MG63 (cell line): ENCODE data around the gene EPB41. TPM values are rescaled to one million over a fixed set of nuclear protein-coding genes. Genes with fewer than 3 reads are reported as not detected.
"Not testable (repeated sequence)": the region's sequence is repeated elsewhere in the genome, so short reads cannot be mapped to it uniquely, and the experiment has no call there.

Source experiments
- DNase-seq: peaks from one replicate; pipeline ENCODE4 v3.0.0-alpha.2; 2020
- H3K27me3 ChIP-seq: fragments of 250-450 bp; sonication (Bioruptor Pico); 2 replicates; pipeline ENCODE4 v1.5.1; 2020; ENCODE audit warnings: mild to moderate bottlenecking, moderate library complexity
- H3K36me3 ChIP-seq: fragments of 250-450 bp; sonication (Bioruptor Pico); 2 replicates; pipeline ENCODE4 v1.5.1; 2020; ENCODE audit warnings: mild to moderate bottlenecking, moderate library complexity
- H3K4me3 ChIP-seq: fragments of 250-450 bp; sonication (Bioruptor Pico); 2 replicates; pipeline ENCODE4 v1.5.1; 2020; ENCODE audit warnings: mild to moderate bottlenecking, moderate library complexity
- H3K9me3 ChIP-seq: fragments of 250-450 bp; sonication (Bioruptor Pico); 2 replicates; pipeline ENCODE4 v1.5.1; 2020; ENCODE audit warnings: mild to moderate bottlenecking, moderate library complexity
- total RNA-seq: library from RNA; depleted of rRNA; stranded (reverse); fragments of >200 nt; shearing (Covaris generic); gene quantifications from 2 replicates; pipeline ENCODE4 v1.2.3, GENCODE V29; 2014; ENCODE audit warnings: low replicate concordance

The EPB41 gene
- total RNA-seq, 1 experiment from 2014 or later: 4.6 TPM

GRCh38 chr1:28943581-28943980, 29.2 kb downstream of the EPB41 start:
- H3K4me3 ChIP-seq, DNase-seq, H3K27me3 ChIP-seq, H3K9me3 ChIP-seq, H3K36me3 ChIP-seq: not testable (repeated sequence)

DNA sequence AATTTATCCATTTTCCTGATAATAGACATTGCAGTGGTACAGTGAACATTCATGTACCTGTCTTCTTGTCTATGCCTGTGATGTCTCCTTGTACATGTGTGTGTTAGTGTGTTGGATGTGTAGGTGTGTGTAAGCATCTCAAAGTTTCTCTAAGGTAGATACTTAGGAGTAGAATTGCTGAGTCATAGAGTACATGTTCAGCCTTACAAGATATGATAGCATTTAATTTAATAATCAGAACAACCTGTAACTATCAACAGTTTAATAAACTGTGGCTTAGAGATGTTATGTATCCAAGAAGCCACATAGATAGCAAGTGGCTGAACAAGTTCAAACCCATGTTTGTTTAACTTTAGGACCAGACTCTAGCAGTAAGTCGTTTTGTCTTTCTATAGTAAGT, 35.6 kb downstream of the EPB41 start:
- Histone ChIP-seq H3K27me3 (no peaks in the 10 kb centered on the region), H3K4me3 (no peak overlapping the region), H3K36me3 (no peaks in the 10 kb centered on the region), H3K9me3 (no peaks in the 10 kb centered on the region)
- DNase-seq: no peak

- Histone ChIP-seq H3K9me3 (no peaks in the 10 kb centered on the region), H3K27me3 (no peaks in the 10 kb centered on the region), H3K36me3 (no peaks in the 10 kb centered on the region), H3K4me3 (no peak overlapping the region)
- no peak for DNase-seq
Measured at GRCh38 chr1:28950449-28950848, 36.1 kb downstream of the EPB41 start.

- no peaks in the 10 kb centered on the region for H3K27me3 ChIP-seq
- DNase-seq: no peak
- no peaks in the 10 kb centered on the region for H3K9me3 ChIP-seq
- H3K4me3 ChIP-seq: no peak overlapping the region
- no peaks in the 10 kb centered on the region for H3K36me3 ChIP-seq
Measured at GRCh38 chr1:28954126-28954726, 39.9 kb downstream of the EPB41 start.

DNA sequence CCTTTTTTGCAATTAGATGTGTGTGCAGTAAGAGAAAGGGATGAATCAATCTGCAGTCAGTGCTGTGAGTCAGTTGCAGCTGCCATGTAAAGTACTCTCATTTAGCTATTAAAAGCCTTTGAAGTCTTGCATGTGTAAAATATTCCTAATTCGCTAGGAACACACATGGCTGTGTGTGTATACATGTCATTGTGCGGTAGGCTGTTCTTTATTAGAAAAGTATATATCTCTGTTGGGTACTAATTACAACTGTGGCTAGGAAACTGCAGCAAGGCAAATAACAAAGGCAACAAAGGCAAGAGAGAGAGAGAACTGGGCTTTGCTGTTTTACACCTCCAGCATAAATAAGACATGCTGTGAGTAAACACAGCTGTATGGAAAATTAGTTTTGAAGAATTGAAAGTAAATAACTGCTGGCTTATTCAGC, 41.7 kb downstream of the EPB41 start:
- H3K9me3 ChIP-seq: no peaks in the 10 kb centered on the region
- no peak for DNase-seq
- H3K4me3 ChIP-seq: no peak overlapping the region
- H3K27me3 ChIP-seq: no peaks in the 10 kb centered on the region
- no peaks in the 10 kb centered on the region for H3K36me3 ChIP-seq

DNA sequence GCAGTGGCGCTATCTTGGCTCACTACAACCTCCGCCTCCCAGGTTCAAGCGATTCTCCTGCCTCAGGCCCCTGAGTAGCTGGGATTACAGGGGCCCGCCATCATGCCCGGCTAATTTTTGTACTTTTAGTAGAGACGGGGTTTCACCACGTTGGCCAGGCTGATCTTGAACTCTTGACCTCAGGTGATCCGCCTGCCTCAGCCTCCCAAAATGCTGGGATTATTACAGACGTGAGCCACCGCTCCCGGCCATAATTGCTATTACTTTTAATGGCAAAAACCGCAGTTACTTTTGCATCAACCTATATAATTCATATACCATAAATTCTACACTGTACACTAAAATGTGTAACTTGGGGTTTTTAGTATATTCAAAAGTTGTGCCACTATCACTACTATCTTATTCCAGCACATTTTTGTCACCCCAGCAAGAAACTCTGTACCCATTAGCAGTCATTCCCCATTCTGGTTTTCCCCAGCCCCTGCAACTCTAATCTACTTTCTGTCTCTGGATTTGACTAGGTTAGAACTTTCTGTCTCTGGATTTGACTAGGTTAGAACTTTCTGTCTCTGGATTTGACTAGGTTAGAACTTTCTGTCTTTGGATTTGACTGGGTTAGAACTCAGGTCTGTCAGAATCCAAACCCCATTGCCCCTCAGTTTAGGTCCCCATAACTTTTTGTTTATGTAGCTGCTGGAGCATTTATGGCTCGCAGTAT, 47.9 kb downstream of the EPB41 start:
- not testable (repeated sequence) for H3K36me3 ChIP-seq, H3K4me3 ChIP-seq, DNase-seq, H3K9me3 ChIP-seq, H3K27me3 ChIP-seq

DNA sequence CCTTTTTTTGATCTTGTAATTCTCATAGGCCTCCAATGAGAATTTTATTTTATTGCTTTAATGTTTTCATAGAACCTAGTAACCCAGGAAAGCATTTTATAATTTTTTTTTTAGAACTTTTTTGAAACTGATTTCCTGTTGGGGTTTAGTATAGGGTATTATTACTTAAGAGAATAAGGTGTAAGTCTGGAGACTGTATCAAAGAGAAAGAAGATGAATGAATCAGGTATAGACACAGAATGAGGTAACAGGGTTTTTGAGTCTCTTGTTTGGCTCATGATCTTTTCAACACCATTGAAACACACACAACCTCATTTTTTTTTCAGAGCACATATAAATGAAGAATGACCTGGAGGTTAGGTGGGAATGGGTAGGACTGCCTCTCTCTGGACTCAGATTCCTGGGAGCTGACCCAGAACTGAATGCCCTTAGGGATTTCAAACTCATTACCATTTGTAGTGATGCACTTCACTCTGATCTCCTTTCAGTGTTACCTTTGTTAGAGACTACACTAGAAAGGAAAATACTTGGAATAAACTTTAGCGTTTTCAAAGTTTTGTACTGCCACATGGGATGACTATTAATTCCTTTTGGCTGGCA, 51.0 kb downstream of the EPB41 start:
- DNase-seq: no peak
- H3K27me3 ChIP-seq: no peaks in the 10 kb centered on the region
- no peak overlapping the region for H3K4me3 ChIP-seq
- H3K36me3 ChIP-seq: no peaks in the 10 kb centered on the region
- H3K9me3 ChIP-seq: no peaks in the 10 kb centered on the region

DNA sequence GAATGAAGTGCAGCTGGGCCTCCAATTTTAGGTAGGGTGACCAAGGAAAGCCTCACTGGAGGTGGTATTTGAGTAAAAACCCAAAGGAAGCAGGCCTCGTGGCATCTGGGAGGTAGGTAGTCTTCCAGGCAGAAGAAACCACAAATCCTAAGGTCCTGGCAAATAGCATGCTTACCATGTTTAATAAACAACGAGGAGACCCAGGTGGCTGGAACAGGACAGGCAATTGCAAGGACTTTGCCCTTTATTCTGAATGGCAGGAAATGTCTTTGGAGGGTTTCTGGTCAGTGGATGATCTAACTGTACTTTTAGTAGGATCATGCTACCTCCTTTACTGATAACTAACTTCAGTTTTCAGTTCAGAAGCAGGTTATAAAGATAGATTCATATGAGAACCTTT, 52.2 kb downstream of the EPB41 start:
- Histone ChIP-seq H3K9me3 (no peaks in the 10 kb centered on the region), H3K36me3 (no peaks in the 10 kb centered on the region), H3K27me3 (no peaks in the 10 kb centered on the region), H3K4me3 (no peak overlapping the region)
- DNase-seq: no peak

DNA sequence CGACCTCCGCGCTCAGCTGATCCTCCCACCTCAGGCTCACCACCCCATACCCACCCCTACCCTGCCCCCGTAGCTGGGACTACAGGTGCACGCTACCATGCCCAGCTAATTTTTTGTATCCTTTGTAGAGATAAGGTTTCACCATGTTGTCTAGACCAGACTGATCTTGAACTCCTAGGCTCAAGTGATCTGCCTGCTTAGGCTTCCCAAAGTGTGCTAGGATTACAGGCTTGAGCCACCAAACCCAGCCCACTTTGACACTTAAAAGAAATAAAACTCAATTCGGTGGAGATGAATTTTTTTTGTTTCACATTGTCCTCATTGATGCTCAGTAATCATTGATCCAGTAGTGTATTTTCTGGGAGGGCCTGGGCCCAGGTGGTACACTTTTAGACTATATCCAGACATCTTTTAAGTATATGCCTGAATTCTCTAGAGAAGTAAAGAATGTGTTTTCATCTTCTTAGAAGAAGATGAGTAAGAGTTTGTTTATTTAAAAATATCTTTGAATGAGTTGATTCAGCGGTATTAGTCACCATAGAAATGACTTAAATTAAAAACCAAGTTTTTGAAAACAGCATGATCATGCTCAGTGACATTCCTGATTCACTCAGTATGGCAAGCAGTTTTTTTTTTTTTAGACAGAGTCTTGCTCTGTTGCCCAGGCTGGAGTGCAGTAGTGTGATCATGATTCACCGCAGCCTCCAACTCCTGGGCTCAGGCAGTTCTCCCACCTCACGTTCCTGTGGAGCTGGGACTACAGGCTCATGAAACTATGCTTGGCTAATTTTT, 57.8 kb downstream of the EPB41 start:
- Histone ChIP-seq H3K4me3 (no peak overlapping the region), H3K27me3 (no peaks in the 10 kb centered on the region), H3K36me3 (no peaks in the 10 kb centered on the region), H3K9me3 (no peaks in the 10 kb centered on the region)
- DNase-seq: peak; percentile 89

DNA sequence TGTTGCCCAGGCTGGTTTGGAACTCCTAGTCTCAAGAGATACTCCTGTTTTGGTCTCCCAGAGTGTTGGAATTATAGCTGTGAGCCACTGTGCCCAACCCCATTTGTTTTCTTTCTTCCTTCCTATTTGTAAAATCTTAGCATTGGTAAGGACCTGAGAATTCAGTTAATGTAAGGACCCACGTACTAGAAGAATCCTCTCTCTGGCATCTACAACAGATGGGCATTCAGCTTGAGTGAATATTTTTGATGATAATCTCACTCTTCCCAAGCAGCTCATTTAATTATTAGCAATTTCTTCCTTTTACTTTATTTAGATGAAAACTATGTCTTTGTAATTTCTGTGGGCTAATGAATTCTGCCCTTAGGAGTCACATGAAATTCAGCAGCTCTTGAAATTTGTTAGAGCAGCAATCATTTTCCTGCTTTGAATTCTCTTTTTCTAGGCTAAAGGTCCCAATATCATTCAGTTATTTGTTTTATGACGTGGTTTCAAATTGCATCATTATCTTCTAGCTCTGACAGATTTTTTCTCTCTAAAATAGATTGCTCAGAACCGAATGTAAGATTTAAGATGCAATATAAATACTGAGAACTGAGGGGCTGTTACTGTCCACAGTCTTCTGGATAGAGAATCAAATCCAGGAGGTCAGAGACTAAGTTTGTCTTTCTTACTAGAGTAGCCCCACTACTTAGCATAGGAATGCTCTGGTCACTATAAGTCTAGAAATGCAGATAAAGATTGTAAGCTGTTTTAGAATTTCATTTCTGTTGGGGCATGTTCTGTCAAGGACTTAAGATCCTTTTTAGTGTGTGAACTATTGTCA, 59.4 kb downstream of the EPB41 start:
- Histone ChIP-seq H3K9me3 (no peaks in the 10 kb centered on the region), H3K4me3 (no peak overlapping the region), H3K27me3 (no peaks in the 10 kb centered on the region), H3K36me3 (no peaks in the 10 kb centered on the region)
- no peak for DNase-seq

DNA sequence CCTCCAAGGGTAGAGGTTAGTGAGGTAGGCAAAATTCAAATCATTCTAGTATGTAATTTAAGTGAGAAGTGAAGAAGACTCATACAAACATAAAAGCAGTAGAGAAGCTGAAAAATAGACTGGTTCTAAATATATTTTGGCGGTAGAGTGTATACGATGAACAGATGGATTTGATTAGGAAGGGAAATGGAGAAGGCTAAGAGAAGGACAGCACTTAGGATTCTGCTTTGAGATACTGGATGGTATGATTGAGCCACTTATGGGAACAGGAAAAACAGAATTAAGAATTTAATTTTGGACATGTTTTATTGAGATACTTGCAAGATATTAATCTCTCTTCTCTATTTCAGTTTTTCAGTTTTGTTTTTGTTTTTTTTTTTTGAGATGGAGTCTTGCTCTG, 60.1 kb downstream of the EPB41 start:
- Histone ChIP-seq H3K4me3 (no peak overlapping the region), H3K9me3 (no peaks in the 10 kb centered on the region), H3K36me3 (no peaks in the 10 kb centered on the region), H3K27me3 (no peaks in the 10 kb centered on the region)
- no peak for DNase-seq

DNA sequence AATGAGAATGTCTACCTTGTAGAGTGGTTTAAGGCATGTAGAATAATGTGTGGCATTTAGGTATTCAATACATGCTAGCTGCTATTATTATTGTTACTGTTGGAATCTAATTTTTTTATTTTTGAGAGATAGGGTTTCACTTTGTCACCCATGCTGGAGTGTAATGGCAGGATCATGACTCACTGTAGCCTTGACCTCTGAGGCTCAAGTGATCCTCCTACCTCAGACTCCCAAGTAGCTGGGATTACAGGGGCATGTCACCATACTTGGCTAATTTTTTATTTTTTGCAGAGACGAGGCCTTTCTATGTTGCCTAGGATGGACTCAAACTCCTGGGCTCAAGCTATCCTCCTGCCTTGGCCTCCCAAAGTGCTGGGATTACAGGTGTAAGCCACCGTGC, 61.9 kb downstream of the EPB41 start:
- DNase-seq: no peak
- Histone ChIP-seq H3K4me3 (no peak overlapping the region), H3K9me3 (no peaks in the 10 kb centered on the region), H3K36me3 (no peaks in the 10 kb centered on the region), H3K27me3 (no peaks in the 10 kb centered on the region)

DNA sequence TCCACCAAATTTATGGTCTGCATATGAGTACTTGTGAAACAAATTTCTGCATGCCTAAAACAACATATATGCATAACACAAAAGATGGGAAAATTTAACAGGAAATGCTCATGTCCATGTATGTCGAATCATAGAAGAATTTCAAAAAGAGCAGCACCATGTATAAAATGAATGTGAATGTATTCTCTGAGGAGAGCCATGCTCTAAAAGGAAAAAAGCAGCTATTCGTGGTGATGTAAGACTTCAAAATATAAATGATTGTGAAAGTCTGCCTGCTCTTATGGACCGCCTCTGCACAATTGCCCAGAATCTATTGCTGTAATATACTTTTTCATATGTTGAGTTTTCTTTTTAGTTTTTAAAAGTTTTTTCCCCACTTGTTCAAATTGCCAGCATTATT, 66.8 kb downstream of the EPB41 start:
- Histone ChIP-seq H3K36me3 (no peaks in the 10 kb centered on the region), H3K27me3 (no peaks in the 10 kb centered on the region), H3K9me3 (peaks cover 2% of the 10 kb centered on the region; the same call in 1 of the 2 replicates), H3K4me3 (no peak overlapping the region)
- DNase-seq: no peak

GRCh38 chr1:28982198-28982597, 67.8 kb downstream of the EPB41 start:
- Histone ChIP-seq H3K9me3 (peaks cover 2% of the 10 kb centered on the region; the same call in 1 of the 2 replicates), H3K4me3 (no peak overlapping the region), H3K36me3 (no peaks in the 10 kb centered on the region), H3K27me3 (no peaks in the 10 kb centered on the region)
- no peak for DNase-seq

GRCh38 chr1:28983091-28983490, 68.7 kb downstream of the EPB41 start:
- H3K4me3 ChIP-seq: no peak overlapping the region
- no peaks in the 10 kb centered on the region for H3K27me3 ChIP-seq
- no peaks in the 10 kb centered on the region for H3K36me3 ChIP-seq
- H3K9me3 ChIP-seq: peaks cover 2% of the 10 kb centered on the region; the same call in 1 of the 2 replicates
- no peak for DNase-seq

DNA sequence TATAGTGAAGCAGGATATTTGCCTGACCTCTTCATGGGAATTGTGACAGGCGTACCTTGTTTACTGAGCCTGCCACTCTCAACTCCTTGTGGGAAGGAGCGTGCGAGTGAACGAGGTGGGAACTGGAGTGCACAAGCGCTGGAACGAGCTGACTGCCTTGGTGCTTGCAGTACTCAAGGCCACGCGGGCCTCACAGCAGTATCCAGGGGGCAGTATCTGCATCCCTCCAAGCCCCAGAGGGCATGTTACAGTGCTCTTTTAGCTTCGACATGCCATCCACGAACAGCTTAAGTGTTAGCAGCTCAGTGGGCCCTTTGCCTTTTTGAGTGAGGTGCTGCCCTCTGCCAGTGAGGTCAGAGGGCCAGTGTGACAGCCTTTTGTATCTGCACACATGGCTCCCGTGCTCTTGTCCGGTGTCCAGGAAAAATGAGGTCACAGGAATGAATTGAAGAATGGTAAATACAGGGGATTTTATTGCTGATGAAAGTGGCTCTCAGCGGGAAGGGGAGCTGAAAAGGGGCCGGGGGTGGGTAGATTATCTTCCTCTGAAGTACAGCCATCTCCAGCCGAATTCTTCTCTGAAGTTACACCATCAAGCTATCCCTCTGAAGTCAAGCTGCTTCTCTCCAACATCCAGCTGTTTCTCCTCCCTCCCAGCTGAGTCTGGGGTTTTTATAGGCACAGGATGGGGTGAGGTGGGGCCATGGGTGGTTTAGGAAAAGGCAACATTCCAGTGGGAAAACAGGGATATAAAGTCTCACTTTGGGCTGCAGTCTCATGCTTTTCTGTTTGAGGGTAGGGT, 69.3 kb downstream of the EPB41 start:
- DNase-seq: peak; percentile 29

More for the DNA sequence above, 69.3 kb downstream of the EPB41 start:
- H3K9me3 ChIP-seq: peaks cover 2% of the 10 kb centered on the region; the same call in 1 of the 2 replicates
- no peaks in the 10 kb centered on the region for H3K36me3 ChIP-seq
- no peaks in the 10 kb centered on the region for H3K27me3 ChIP-seq
- H3K4me3 ChIP-seq: no peak overlapping the region
